DMS79 treated with DMSO at 0.1 percent for 48 hours (cell line): ENCODE measurements around the gene RAD51B.

ENCODE experiments used
- DNase-seq: peaks from one replicate; lab custom pipeline; 2025; lab: John Stamatoyannopoulos, UW

Gene RAD51B

GRCh38 chr14:68525516-68525915 is 705.9 kb downstream of the RAD51B start:
- no peak for DNase-seq

- no peak for DNase-seq
Observed at GRCh38 chr14:68526512-68527091, 707.0 kb downstream of the RAD51B start.

GRCh38 chr14:68527329-68527851 is 707.8 kb downstream of the RAD51B start:
- no peak for DNase-seq

GRCh38 chr14:68528040-68528687 is 708.6 kb downstream of the RAD51B start:
- DNase-seq = no peak

- no peak for DNase-seq
Observed at GRCh38 chr14:68530443-68530842, 710.9 kb downstream of the RAD51B start.

GRCh38 chr14:68532496-68532895 is 712.9 kb downstream of the RAD51B start:
- no peak for DNase-seq

GRCh38 chr14:68534276-68534675 is 714.7 kb downstream of the RAD51B start:
- no peak for DNase-seq

GRCh38 chr14:68535404-68536017 is 715.9 kb downstream of the RAD51B start:
- DNase-seq = no peak

GRCh38 chr14:68536018-68536410 is 716.4 kb downstream of the RAD51B start:
- no peak for DNase-seq

- no peak for DNase-seq
Observed at GRCh38 chr14:68538639-68539038, 719.1 kb downstream of the RAD51B start.

GRCh38 chr14:68539241-68539737 is 719.7 kb downstream of the RAD51B start:
- no peak for DNase-seq

GRCh38 chr14:68539789-68540188 is 720.2 kb downstream of the RAD51B start:
- DNase-seq = no peak

GRCh38 chr14:68541178-68541896 is 721.8 kb downstream of the RAD51B start:
- peak; percentile 20 for DNase-seq

GRCh38 chr14:68542346-68542745 is 722.8 kb downstream of the RAD51B start:
- no peak for DNase-seq

- DNase-seq = no peak
Observed at GRCh38 chr14:68543516-68543915, 723.9 kb downstream of the RAD51B start.

GRCh38 chr14:68544081-68544892 is 724.7 kb downstream of the RAD51B start:
- DNase-seq = peak; percentile 30

- no peak for DNase-seq
Observed at GRCh38 chr14:68546839-68547238, 727.3 kb downstream of the RAD51B start.

GRCh38 chr14:68547305-68548193 is 728.0 kb downstream of the RAD51B start:
- no peak for DNase-seq

GRCh38 chr14:68548194-68549076 is 728.9 kb downstream of the RAD51B start:
- no peak for DNase-seq

GRCh38 chr14:68550338-68550715 is 730.7 kb downstream of the RAD51B start:
- DNase-seq = no peak
